Epithelial cell of prostate (primary cell): ENCODE results near the gene PAX5.

Source experiments
- DNase-seq: peaks from one replicate; pipeline ENCODE4 v3.0.0-alpha.2; 2011; ENCODE audit warnings: low read depth, low spot score
- H3K27ac ChIP-seq: fragments of 450-650 bp; 2 replicates; pipeline ENCODE4 v1.5.1; 2017; ENCODE audit warnings: mild to moderate bottlenecking

Gene PAX5

DNA sequence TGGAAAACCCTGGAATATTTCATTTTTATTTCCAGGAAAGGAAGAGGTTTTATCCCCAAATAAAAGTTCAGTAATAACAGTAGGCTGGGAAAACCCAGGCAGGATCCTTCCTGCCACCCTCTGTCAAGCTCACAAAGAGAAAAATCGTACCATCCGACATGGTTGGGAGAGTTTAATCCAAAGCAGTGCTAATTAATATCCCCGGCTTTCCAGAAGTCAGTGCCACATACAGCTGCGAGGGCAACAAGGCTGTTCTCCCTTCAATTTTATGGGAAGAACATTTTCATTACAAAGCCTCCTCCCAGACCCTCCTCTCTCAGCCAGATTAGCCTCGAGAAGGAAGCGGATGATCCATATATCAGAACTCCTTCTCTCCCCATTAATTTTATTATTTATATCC is 95.5 kb downstream of the PAX5 start:
- no peak overlapping the region for H3K27ac ChIP-seq

DNA sequence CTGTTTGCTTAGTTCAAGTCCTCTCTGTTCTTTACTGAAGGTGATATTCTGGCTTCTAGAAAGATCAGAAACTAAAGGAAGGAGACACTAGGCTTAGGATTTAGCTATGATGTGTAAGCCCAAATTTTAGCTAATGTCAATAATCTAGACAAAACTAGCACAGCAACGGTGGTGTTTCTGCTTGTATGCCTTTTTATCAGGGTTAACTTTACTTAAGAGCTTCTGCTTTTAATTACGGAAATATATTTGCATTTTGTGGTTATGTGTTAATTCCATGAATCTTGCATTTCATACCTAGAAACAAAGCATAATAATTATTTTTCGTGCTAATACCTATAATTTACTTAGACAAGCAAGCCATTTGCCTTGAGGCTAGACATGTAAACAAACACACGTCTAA is 96.1 kb downstream of the PAX5 start:
- no peak overlapping the region for H3K27ac ChIP-seq
- no peak for DNase-seq

More for the DNA sequence above, 95.5 kb downstream of the PAX5 start:
- DNase-seq = no peak

- no peak overlapping the region for H3K27ac ChIP-seq
- no peak for DNase-seq
These were observed 96.7 kb downstream of the PAX5 start for GRCh38 chr9:36937346-36937745.

- no peak for DNase-seq
- H3K27ac ChIP-seq = no peak overlapping the region
These were observed 97.6 kb downstream of the PAX5 start for GRCh38 chr9:36936498-36936831.

DNA sequence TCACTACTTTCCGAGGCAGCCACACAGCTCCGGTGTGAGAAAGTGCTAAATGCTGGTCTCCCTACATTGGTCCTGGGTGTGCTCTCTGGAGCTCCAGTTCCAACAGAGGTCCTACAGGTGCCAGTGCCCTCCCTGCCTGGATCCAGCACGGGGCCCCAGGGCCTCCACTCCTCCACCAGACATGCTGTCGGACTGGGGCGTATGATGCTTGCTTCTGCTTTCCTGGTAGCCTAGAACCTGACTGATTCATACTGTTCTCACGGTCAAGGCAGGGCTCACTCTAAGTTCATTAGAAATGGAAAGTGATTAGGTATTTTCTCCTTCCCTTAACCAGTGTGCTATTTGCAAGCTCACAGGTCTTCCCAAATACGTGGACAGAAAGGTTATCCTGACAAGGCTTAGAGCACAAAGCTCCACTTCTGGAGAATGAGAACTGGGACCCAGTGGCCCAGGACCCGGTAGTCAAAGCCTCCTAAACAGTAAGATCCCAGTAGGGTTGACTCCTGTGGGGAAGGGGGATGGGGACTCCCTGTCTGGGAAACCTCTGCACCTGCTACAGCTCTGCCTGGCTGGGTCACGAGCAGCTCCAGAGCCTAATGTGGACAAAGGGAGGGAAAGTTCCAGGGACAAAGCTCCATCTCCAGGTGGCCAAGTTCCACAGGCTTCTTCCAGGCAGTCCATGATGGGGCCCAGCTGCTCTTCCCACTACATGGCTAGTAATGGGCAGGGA is 98.1 kb downstream of the PAX5 start:
- DNase-seq = no peak
- H3K27ac ChIP-seq = no peak overlapping the region

DNA sequence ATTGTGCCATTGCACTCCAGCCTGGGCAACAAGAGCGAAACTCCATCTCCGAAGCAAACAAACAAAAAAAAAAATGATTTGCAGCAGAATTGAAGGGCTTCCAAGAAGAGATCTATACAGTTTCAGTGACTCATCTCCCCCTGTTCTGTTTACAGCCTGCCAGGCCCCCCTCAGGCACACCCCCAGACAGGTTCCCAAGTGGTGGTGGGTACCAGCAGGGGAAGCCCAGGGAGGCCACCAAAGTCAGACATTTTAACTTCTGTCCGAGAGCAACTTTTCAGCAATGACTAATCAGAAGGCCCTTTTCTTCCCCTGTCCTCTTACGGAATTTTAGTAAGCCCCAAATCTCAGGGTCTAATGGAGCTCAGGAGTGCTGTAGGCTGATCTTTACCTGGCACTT is 98.7 kb downstream of the PAX5 start:
- no peak overlapping the region for H3K27ac ChIP-seq
- DNase-seq = no peak

- no peak for DNase-seq
- no peak overlapping the region for H3K27ac ChIP-seq
These were observed 99.5 kb downstream of the PAX5 start for GRCh38 chr9:36934478-36935065.

DNA sequence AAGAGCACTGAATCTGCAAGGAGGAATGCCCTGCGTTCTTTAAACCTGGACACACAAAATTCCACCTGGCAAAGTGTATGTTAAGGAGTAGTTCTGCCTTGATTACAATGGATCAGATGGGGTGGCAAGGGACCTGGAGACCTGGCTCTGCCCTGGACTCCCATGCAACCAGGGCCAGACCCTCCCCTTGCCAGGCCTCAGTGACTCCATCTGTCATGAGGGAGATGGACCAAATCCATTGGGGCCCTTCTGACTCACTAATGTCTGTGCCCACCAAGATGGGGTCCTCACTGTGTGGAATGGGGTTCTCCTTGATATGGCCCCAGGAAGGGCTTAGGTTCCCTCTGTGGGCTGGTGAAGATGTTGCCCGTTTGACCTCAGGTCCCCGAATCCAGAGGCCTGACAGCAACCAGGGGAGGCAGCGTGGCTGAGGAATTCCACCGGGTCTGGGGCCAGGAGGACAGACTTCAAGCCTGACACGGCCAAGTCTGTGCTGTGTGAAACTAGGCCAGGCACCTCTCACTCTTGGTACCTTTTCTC is 100.3 kb downstream of the PAX5 start:
- no peak overlapping the region for H3K27ac ChIP-seq
- no peak for DNase-seq

GRCh38 chr9:36932198-36932597 is 101.9 kb downstream of the PAX5 start:
- no peak for DNase-seq

DNA sequence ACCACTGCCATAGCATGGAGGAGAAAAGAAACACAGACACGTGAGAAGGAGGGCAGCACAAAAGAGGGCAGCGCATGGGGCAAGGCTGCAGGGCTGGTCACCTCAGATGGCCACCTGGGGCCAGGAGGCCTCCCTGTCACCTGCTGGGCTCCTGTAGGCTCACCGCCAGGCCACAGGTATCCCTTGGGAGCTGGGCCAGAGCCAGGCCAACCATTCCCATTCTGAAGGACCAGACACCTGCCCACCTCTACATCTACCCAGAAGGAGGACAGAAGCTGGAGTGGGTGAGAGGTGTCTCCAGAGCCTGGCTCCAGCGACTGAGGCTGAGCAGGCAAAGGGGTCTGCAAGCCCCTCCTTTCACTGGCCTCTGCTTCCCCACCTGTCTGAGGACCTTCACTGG is 103.1 kb downstream of the PAX5 start:
- no peak for DNase-seq
- no peak overlapping the region for H3K27ac ChIP-seq

More at GRCh38 chr9:36932198-36932597, 101.9 kb downstream of the PAX5 start:
- H3K27ac ChIP-seq = no peak overlapping the region

- no peak for DNase-seq
- H3K27ac ChIP-seq = no peak overlapping the region
These were observed 104.8 kb downstream of the PAX5 start for GRCh38 chr9:36929350-36929675.

- no peak overlapping the region for H3K27ac ChIP-seq
- peak; percentile 27 for DNase-seq
These were observed 105.3 kb downstream of the PAX5 start for GRCh38 chr9:36928670-36929349.

DNA sequence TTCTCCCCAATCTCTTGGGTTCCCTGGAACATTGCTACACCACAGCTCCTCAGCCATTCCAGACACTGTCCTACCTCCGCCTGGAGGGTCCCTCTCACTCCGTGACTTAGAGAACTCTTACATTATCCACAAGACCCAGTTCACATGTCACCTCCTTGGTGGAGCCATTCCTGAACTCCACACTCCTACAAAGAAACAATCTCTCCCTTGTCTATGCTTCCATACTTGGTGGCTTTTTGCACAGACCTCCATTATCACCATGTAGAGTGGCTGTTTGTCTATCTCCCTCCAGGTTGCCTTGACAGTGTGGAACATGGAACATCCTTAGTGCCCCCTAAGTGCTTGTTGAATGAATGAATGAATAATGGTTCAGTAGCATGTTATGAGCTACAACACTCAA is 105.9 kb downstream of the PAX5 start:
- DNase-seq = no peak
- H3K27ac ChIP-seq = no peak overlapping the region

DNA sequence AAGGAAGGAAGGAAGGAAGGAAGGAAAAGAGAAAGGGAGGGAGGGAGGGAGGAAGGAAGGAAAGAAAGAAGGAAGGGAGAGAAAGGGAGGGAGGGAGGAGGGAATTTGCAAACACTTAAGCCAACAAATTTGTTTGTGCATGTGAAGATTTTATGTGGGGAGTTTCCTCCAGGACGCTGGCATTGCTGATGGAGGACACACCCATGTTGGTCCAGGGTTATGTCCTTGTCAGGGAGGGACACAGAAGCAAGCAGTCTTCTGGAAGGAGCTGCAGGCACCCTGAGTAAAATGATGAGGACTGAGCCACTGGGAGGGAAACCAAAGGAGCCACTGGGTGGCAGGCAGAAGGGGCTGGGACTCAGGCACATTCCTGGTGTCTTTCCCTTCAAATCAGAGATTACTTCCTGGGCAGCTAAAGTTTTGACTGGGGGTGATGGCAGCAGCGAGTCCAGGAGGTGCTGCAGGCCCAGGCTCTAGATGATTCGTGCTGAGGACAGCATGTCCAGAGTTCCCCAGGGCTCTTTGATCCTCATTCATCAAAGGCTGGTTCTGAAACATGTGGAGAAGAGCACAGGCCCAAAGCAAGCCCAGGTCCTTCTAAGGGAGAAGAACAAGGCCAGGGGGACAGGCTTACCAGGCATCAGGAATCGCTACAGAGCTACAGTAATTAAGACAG is 109.2 kb downstream of the PAX5 start:
- DNase-seq = no peak
- no peak overlapping the region for H3K27ac ChIP-seq

DNA sequence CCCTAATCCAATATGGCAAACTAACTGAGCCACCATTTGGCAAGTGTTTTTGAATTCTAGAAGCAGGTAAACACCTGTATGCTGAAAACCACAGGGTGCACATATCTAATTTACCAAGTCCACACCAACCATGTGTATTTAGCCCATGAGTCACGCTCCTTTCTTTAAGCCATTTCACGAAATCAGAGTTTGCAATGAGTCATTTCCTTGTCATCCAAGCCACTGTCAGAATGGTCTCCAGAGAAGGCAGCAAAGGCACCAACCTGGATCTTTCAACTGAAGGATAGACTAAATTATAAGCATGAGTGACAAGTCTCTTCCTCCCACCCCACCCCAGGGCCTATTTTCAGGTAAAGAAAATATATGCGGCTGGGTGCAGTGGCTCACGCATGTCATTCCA is 110.0 kb downstream of the PAX5 start:
- DNase-seq = peak; percentile 78
- H3K27ac ChIP-seq = peak overlapping the region; percentile 1

DNA sequence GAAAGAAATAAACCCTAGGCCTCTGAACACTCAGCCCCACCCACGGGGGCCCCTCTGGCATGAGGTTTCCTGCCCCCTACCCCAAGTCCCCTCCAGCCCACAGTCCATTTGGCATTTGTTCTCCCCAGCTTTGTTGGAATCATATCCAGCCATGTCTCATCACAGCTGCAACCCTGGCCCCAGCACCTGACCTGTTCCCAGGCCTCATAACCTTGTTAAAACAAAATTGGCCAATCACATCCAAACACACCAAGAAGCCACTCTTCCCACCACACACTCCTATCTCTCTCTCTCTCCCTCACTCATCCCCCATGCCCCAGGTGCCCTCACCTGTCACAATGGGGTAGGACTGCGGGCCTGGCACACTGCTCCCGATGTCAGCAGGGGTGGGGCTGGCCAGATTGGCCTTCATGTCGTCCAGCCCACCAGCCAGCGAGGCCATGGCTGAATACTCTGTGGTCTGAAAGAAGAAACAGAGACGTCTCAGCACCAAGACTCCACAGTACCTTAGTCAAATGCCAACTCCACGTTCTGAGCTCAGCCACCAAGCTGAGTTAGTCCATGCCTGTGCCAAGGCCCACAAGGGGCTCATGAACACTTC is 110.9 kb downstream of the PAX5 start:
- no peak for DNase-seq
- H3K27ac ChIP-seq = no peak overlapping the region

DNA sequence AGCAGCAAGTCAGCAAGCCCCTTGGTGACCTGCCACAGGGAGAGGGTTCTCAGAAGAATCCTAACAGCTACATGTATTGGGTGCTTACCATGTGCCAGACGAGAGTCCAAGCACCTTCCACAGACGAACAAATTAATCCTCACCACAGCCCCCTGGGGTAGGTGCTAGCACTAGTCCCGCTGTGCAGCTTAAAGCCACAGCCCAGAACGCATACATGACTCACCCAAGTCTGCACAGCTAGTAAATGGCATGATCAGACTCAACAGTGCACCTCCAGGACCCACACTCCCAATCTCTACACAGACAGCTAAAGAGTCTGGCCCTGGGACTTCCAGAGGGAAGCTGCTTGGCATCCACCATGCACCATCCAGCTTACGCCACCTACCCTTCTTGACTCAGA is 111.5 kb downstream of the PAX5 start:
- DNase-seq = no peak
- H3K27ac ChIP-seq = no peak overlapping the region

DNA sequence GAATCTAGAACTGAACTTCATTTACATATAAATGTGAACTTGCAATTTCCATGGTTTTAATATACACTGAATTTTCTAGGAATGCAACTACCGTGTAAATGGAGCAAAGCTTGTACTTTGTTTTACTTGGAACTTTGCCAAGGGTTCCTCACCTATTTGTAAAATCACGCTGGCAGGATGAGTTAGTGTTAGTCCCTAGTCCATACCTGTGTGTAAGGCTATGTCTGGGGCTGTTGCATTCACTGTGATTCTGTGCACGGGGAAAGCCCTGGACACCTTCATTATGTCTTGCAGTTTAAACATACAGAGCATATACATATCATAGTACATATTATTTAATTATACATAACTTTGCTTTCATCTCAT is 119.9 kb downstream of the PAX5 start:
- no peak for DNase-seq
- no peak overlapping the region for H3K27ac ChIP-seq

DNA sequence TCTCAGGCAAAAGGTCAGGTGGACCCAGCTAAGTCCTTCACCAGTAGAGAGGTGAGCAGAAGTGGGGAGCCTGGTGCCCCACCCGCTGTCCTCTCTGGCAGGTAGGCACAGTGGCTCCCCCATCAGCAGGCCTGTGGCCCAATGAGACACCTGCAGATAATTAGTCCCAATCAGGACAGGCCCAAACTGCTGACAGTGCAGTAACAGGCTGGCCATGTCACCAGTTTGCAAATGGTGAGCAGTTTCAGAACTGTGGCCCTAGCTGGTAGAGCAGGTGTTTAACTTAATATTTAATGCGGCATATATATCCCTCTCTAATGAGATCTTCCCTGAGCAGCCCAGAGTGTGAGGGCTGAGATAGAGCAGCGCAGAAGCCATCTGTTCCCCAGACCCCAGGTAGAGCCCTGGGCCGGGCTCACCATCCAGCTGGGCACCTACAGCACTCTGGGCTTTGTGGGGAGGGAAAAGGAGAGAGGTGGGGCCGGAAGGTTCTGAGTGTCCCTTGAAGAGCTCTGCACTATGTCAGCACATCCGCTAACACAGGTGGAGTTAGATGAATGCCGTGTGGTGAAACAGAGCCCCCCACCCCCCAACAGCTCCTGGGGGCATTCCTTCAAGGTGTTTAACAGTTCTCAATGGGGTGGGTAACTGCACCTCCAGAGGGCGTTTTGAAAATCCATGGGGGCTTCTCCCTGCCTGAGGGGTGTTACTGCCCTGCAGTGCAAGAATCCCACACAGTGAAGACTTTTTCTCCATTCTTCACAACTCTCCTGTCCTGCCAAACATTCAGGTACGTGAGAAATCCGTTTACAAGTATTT is 120.5 kb downstream of the PAX5 start:
- no peak for DNase-seq
- no peak overlapping the region for H3K27ac ChIP-seq

DNA sequence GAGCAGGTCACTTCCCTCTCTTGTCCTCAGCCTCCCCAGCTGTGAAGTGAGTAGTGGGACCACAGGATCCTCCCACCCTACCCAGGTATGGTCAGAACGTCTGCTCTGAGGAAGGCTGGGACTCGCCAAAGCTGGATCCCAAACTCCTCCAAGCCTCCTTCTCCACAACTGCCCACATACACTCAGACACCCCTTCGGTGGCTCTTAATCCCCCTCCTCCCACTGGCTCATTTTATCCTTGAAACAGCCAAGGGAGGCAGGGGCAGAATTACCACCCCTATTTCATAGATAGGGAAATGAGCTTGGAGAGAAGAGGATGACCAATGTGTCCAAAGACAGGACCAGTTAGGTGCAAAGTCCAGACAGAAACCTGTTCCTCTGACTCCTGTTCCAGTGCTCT is 121.4 kb downstream of the PAX5 start:
- no peak overlapping the region for H3K27ac ChIP-seq
- no peak for DNase-seq
